OCI-LY1 (cell line): ENCODE results near the gene PTPRA.

Experiments used
- EZH2 ChIP-seq: fragments of 200-600 bp; sonication (generic), shearing (Covaris generic); IDR thresholded peaks from 2 replicates; pipeline ENCODE4 v1.8.0; 2017; ENCODE audit warnings: borderline replicate concordance, mixed run types, mild to moderate bottlenecking, antibody characterized with exemption, low read length, moderate library complexity, mixed read lengths
- TF ChIP-seq, protein P1 (sequence below): fragments of 200-600 bp; sonication (generic), shearing (Covaris generic); IDR thresholded peaks from 2 replicates; pipeline ENCODE4 v1.5.1; 2017; ENCODE audit warnings: mild to moderate bottlenecking, antibody characterized with exemption, low read length, moderate library complexity, mixed read lengths

DNA sequence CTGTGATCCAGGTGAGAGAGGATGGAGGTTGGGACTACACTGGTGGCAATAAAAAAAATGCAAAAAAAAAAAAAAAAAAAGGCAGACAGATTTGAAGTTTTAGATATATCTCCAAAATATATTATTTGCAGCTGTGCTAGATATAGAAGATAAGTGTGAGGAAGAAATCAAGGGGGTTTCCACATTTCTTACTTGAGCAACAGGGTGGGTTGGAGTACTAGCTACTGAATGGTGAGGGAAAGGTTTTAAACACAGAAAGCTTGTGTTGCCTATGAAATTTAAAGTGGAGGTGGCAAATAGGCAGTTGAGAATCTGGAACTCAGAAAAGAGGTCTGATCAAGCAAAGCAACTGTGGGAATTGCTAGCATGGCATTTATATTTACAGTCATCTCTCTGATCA, 110.2 kb downstream of the PTPRA start:
- TF ChIP-seq, protein P1, sequence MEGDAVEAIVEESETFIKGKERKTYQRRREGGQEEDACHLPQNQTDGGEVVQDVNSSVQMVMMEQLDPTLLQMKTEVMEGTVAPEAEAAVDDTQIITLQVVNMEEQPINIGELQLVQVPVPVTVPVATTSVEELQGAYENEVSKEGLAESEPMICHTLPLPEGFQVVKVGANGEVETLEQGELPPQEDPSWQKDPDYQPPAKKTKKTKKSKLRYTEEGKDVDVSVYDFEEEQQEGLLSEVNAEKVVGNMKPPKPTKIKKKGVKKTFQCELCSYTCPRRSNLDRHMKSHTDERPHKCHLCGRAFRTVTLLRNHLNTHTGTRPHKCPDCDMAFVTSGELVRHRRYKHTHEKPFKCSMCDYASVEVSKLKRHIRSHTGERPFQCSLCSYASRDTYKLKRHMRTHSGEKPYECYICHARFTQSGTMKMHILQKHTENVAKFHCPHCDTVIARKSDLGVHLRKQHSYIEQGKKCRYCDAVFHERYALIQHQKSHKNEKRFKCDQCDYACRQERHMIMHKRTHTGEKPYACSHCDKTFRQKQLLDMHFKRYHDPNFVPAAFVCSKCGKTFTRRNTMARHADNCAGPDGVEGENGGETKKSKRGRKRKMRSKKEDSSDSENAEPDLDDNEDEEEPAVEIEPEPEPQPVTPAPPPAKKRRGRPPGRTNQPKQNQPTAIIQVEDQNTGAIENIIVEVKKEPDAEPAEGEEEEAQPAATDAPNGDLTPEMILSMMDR: no peak
- no peak for TF ChIP-seq EZH2
